HG03175 (cell line): Measurements from ENCODE around the gene DERL3.

Experiments
- ATAC-seq: cut with Tn5 transposase; IDR thresholded peaks from one replicate; pipeline ENCODE4 v1.9.1; 2021; ENCODE audit warnings: mild to moderate bottlenecking, moderate library complexity; ENCODE audit not compliant: unreplicated experiment

The DERL3 gene

DNA sequence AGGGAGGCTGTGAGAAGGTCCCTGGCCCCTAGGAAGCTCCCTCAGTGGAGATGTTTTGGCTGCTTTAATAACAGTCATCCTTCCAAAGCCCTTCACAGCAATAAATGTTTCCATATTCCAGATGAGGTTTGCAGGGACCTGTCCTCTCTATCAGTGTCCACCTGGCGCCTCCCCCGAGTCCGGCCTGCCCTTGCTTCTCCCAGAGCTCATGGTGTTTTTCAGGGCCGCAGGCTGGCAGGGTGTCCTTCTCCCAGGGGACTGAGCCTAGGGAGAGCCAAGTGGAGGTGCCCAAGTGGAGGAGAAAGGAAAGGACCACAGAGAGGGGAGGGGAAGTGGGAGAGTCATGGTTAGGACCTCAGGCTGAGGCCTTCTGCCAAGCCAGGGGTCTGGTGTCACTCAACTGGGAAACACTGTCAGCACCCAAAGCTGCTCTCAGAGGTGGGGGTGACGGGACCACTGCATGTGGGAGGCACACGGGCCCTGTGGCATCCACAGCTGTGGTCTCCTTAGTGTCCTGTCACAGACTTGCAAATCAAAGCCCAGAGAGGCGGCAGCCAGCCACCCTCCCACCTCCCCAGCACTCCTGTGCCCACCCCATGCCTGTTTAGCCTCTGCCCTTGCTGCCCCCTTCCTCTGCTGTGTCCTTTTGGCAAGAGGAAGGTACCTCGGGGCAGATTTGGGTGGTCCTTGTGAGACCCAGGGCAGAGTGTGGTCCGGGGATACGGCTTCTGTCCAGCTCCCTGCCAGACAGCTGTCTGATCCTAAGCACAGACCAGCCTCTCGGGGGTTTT, 6.4 kb downstream of the DERL3 start:
- no peak for ATAC-seq

DNA sequence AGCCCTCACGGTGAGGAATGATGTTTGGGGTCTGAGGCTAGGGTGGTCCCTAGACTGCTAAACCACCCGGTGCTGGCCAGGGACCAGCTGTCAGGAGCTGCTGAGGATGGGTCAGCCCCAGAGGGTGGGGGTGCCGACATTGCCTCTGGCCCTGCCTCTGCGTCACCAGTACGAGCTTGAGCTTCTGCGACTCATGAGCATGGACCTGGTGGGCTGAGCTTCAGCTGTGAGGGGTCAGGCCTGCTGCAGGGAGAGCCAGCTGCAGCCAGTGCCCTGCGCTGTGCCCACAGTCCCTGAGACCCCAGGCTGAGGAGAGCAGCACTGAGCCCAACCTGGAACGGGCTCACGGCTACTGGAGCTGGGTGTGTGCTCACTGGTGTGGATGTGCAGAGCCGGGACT, 7.0 kb downstream of the DERL3 start:
- ATAC-seq, result no peak

DNA sequence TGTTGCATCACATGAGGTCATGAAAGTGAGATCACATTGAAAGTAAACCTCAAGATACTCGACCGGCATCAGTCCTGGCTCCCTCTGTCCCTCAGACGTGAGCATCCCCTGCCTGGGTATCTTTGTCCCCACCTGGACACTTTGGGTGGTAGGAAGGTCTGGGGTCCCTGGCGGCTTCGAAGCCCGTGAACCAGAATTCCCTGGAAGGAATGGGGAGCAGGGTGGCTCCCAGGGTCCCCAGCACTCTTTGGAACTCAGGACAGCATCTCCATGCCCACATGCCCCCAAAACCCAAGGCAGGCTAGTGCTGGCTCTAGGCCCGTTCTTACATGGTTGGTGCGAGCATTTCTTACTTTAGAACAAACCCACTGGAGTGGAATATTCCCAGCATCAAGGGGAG, 7.5 kb downstream of the DERL3 start:
- no peak for ATAC-seq

DNA sequence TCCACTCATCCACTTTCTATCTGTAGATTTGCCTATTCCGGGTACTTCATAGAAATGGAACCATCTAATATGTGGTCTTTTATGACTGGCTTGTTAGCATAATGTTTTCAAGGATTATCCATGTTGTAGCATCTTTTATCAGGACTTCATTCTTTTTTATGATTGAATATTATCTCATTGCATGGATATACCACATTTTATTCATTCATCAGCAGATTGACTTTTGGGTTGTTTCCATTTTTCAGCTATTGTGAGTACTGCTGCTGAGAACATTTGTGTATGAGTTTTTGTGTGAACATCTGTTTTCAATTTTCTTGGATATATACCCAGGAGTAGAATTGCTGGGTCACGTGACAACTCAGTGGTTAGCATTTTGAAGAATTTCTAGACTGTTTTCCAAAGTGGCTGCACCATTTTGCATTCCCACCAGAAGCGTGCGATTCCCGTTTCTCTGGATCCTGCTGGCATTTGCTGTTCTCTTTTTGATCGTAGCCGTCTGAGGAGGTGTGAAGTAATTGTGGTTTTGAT, 8.9 kb downstream of the DERL3 start:
- no peak for ATAC-seq

DNA sequence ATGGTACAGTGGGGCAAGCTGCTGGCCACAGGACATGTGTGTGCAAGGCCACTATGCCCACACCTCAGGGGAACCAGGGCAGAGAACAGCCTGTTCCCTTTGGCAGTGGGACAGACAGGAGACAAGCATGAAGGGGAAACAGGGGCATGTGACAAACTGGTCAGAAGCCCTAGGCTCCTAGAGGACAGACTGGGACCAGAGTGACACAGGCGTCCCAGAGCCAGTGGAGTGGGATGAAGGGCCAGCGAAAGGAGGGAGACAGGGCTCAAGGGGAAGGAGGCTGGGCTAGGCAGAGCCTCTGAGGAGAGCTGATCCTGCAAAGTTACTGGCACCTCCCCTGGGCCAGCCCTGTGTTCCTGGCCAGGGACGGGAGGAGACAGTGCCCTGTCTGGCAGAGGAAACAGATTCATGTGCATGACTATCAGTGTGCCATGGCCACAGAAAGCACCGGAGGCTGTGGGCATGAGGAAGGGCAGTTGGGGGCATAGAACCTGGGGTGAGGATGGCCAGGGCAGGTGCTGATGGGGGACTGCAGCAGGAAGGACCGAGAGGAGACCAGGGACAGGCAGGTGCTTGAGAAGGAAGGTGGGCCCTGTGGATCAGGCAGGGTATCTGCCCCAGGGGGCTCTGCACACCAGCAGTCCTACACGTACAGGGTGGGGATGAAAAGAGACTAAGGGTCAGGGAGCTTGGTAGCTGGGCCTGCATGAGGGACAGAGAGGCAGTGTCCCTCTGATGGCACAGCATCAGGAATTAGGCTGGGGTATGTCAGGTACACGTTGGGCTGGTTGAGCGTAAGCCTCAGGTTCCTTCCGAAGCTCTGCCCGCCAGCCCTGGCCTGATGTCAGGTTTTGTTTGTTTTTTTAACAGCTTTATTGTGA, 9.8 kb downstream of the DERL3 start:
- ATAC-seq, result no peak

DNA sequence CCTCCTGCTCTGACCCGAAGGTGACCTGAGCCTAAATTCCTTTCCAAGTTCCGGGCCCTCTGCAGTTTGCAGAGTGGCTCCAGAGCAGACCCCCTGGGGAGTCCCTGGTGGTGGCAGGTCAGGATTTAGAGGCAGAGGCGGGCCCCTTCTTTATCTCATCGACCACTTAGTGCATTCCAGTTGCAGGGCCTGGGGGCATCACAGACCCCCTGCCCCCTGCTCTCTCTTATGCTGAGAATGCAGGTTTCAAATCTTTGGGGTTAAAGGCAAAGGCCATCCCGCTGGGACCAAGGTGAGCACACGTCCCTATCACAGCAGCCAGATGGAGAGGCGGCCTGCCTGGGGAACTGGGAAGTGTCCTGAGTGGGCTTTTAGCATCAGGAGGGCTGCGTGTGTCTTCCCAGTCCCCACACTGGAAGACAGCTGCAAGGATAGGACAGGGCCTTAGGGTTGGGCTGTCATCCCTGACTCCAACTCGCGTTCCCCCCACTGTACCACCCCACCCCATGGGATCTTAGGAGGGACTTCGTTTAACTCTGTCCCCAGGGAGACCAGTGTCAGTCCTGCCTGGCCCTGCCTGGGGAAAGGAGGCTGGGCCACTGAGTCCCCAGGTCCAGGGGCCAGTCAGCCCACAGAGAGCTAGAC, 11.3 kb downstream of the DERL3 start:
- ATAC-seq, result no peak

DNA sequence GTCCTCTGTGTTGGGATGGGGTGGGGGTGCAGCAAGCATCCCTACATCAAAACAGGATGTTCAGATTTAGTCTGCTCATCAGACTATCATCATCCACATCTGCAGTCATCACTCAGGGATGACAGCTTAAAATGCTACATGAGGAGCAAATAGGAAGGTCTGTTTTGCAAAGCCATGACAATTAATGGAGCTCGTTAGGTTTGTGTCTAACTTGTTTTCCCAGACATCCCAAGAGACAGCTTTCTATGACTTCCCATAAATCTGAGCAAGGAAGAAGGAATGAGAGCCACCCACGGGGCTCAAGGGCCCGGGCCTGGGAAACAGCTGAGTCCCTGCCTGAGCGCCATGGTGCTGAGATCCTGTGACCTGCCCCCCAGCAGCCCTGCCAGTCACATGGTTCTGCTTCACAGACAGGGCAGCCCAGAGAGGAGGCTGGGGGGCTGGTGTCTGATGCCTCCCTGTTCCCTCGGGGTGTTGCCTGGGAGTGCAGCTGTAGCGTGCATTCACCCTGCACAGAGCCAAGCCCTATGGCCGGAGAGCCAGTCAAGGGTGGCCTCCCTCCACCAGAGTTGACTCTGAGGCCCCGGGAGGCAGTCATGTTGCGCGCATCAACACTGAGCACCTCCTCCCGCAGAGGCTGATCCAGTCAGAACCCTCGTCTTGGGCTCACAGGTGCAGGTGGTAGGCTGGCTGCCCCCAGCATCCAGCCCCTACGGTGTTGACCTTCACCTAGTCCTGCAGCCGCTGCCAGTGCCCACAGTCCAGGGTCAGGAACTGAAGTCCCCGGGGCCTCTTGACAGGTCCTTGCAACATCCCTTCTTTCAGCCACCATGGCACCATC, 12.1 kb downstream of the DERL3 start:
- ATAC-seq, result no peak

DNA sequence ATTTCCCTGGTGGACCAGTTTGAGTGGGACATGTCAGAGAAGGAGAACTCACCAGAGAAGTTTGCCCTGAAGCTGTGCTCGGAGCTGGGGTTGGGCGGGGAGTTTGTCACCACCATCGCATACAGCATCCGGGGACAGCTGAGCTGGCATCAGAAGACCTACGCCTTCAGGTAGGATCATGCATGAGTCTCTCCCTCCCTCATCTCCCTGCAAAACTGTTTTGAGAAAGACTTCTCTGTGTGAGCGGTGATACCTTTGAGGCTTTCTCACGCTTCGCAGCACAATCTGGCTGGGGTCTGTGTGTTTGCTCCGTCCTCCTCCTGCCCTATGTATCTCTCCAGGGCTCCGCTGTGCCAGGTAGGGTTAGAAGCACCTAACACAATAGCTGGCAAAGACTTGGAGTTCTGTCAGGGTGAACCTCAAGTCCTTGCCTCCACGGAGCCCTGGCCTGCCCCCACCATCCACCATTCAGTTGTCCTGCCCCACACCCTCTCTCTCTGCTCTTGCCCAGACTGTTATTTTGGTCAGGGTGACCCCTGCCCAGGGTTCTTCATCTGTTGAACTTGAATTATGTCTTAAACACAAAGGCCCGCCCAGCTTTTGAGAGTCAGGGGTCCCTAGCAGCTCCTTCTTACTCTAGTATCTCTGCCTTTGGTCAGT, 13.4 kb downstream of the DERL3 start:
- no peak for ATAC-seq

DNA sequence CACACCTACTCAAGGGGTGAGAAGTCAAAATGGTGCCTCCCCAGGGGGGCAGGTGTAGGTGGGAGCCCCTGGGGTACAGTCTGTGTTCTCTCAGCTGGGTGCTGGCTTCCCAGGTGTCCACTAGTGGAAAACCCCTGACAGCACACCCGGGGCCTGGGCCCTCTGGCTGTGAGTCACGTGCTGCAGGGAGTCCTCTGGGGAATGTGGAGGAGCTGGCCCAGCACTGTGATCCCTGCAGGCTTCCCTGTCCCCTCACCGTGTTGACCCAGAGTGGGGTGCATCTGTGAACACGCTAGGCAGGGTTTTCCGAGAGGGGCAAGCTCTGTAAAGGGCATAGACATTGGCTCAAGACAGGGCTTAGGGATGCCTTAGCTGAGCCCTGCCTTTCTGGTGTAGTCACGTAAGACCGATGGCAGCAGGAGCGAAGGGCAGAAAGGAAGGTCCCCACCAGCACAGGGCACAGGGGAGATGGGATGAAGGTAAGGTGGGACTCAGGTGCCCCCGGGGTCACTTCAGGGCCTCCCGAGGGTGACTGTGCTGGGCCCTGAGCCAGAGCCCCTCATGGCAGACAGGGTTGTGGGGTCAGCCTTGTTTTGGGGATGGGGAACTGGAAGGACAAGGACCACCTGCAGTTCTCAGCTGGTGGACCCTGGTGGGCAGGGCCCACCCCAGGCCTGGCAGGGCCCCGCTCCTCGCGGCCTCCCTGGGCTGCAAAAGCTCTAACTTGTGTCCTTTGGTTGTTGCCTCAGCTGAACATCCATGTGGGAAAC, 14.1 kb downstream of the DERL3 start:
- no peak for ATAC-seq

DNA sequence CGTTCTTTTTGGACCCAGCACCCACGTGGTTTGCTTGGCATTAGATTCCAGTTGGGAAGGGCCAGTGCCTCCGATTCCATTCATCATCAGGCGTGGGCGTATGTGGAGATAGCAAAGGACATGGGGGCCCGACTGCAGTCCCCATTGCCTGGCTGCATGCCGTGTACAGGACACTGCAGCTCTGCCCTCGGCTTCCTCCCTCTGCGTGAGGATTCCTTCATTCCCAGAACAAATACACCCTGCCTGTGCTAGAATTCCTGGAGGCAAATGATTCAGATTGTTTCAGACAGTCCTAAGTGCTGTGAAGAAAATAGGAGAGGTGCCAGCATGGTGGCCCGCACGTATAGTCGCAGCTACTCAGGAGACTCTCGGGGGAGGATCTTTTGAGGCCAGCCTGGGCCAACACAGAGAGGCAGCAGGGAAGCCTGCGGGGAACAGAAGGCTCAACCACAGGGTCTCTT, 15.4 kb downstream of the DERL3 start:
- no peak for ATAC-seq

DNA sequence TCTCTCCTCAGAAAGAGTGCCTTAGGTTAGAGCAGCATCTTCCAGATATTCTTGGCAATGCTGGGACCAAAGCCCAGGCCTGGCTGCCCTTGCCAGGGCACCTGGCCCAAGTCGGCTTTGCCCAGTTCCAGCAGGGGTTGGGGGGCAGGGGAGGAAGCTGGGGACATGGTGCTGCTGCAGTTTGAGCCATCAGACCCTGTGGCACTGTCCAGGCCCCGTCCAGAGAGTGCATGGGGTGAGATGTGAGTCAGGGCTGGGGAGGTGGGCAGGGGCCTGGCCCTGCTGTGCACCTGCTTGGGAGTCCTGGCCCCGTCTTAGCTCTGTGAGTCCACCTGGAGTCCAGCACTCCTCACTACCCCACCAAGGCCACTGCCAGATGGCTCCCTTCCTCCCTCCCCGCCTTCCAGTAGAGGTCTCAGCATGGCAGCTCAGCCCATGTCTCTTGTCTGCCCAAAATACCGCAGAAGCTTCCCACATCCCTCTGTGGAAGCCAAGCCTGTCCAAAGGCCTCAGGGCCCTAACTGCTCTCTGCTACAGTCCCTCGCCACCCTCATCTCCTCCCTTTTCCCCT, 16.6 kb downstream of the DERL3 start:
- ATAC-seq, result no peak

DNA sequence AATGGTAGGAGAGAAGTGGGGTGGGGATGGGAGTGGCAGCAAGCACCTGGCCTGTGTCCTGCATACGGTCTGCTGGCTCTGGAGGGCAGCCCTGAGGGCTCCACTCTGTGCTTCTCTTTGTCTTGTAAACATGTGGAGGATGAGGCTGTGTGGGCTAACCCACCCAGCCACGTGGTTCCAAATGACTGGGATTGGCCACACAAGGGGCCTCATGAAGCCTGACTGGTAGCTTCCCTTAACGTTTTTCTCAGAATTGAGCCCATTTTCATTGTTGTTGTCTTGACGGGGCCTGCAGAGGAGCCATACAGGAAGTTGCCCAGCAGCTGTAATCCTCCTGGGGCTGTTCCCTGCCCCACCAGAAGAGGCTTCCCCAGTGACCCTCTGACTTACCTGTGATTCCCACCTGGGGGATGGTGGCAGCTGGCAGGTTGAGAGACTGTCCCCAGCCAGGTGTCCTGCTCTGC, 18.0 kb downstream of the DERL3 start:
- no peak for ATAC-seq

DNA sequence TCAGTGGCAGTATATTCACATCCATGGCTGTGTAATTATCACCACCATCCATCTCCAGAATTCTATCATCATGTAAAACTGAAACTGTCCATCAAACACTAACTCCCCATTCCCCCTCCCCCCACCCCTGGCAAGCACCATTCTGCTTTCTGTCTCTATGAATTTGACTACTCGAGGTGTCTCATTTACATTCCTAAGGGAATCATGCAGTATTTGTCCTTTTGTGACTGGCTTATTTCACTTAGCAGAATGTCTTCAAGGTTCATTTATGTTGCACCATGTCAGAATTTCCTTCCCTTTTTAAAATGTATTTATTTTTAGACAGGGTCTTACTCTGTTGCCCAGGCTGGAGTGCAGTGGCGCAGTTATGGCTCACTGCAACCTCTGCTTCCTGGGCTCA, 20.3 kb downstream of the DERL3 start:
- ATAC-seq, result no peak

DNA sequence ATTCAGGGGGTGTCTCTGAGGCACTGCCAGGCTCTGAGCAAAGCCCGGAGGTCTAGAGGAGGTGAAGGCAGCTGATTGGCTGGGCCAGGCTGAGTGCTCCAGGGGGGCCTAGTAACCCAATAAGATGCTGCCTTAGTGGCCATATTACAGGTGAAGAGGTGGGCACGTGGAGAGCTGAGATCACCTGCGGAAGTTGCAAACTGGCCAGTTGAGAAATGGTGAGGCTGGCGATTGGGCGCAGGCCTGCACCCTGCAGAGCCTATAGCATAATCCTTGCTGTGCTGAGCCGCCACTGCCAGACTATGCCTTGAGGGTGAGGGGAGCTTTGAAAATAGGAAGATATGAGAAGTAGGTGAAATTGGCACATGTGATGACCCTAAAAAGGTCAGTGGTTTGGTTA, 21.7 kb downstream of the DERL3 start:
- ATAC-seq, result no peak

DNA sequence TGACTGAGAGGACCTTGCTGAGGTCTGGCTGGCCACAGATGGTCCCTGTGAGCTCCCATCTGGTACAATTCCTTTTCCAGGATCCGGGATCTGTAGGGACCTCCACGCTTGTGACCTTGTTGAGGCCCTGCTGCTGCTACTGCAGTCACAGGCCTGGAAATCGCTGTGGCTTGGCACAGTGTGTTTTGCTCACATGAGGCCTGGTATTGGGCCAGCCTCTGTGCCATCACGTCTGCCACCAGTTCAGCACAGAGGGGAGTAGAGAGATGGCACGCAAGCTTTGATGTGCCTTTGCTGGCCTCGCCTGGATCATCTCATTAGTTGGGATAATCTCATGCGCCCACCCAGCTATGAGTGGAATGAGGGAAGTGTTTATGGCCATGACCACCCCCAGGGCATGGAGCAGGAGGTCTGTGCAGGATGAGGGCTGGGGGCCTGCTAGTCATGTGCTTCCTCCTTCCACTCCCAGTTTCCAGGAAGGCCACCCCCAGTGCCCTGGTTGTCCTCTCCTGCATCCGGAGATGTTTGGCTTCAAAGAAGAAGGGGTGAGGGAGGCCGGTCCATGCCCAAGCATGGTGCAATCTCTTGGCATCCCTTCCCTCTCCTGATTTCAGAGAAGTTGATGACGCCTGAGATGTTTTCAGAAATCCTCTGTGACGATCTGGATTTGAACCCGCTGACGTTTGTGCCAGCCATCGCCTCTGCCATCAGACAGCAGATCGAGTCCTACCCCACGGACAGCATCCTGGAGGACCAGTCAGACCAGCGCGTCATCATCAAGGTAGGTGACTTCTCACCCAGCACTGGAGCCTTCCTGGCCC, 22.4 kb downstream of the DERL3 start:
- ATAC-seq, result no peak

DNA sequence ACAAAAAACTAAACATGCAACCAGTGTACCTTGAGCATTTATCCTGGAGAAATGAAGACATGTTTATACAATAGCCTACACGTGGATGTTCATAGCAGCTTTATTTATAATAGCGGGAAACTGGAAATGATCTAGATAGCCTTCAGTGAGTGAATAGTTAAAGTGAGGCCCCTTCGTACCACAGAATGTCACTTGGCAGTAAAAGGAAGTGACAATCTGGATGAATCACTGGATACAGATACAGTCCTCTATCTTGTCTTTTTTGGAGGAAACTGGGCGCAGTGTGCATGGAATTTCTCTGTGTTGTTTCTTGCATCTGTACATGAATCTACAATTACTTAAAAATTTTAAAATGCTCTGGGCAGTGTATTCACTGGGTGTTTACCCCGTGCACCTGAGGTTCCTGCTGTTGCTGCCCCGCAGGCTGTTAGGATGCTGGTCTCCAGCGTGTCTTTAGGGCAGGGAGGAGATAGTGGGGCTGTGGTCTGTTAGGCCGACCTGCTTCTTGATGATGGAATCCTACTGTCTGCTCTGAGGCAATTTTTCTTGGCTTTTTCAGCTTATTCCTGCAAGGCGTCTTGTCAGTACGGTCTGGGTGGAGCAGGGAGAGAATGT, 23.2 kb downstream of the DERL3 start:
- no peak for ATAC-seq

DNA sequence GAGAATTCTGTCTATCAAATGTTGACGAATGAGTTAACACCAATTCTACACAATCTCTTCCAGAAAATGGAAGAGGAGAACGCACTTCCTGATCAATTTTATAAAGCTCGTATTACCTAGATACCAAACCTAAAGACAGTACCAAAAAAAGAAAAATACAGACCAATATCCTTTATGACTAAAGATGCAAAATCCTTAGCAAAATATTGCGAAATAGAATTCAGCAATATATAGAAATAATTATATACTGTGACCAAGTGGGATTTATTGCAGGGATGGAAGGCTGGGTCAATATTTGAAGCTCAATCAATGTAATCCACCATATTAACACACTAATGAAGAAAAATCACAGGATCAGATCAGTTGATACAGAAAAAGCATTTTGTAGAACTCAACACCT, 26.4 kb downstream of the DERL3 start:
- ATAC-seq, result no peak
